NB4 (cell line): ENCODE measurements around the gene USP37.

Experiments
- DNase-seq: peaks from one replicate; pipeline ENCODE4 v3.0.0; 2010; ENCODE audit warnings: low read depth
- H3K4me3 ChIP-seq: one replicate; pipeline ENCODE4 v1.5.1; 2011; ENCODE audit warnings: mild to moderate bottlenecking, low read depth, low read length, moderate library complexity
- MAX ChIP-seq: IDR thresholded peaks from 2 replicates; pipeline ENCODE4 v1.6.1; 2011; ENCODE audit warnings: low read depth, low read length
- MYC ChIP-seq: IDR thresholded peaks from 2 replicates; pipeline ENCODE4 v1.6.1; 2011; ENCODE audit warnings: low read depth, low read length
- POLR2A ChIP-seq: IDR thresholded peaks from 2 replicates; pipeline ENCODE4 v1.6.1; 2011; ENCODE audit warnings: mild to moderate bottlenecking; ENCODE audit not compliant: insufficient read length; ENCODE audit errors: extremely low read depth
- TF ChIP-seq, protein P1 (sequence below): IDR thresholded peaks from one replicate; pipeline ENCODE4 v1.5.1; 2012; ENCODE audit warnings: low read depth, low read length

Gene USP37

GRCh38 chr2:218447072-218447471, 121.1 kb downstream of the USP37 start:
- no peak overlapping the region for H3K4me3 ChIP-seq
- TF ChIP-seq POLR2A (no peak), MAX (no peak), MYC (no peak)
- TF ChIP-seq, protein P1, sequence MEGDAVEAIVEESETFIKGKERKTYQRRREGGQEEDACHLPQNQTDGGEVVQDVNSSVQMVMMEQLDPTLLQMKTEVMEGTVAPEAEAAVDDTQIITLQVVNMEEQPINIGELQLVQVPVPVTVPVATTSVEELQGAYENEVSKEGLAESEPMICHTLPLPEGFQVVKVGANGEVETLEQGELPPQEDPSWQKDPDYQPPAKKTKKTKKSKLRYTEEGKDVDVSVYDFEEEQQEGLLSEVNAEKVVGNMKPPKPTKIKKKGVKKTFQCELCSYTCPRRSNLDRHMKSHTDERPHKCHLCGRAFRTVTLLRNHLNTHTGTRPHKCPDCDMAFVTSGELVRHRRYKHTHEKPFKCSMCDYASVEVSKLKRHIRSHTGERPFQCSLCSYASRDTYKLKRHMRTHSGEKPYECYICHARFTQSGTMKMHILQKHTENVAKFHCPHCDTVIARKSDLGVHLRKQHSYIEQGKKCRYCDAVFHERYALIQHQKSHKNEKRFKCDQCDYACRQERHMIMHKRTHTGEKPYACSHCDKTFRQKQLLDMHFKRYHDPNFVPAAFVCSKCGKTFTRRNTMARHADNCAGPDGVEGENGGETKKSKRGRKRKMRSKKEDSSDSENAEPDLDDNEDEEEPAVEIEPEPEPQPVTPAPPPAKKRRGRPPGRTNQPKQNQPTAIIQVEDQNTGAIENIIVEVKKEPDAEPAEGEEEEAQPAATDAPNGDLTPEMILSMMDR: no peak
- DNase-seq: no peak

DNA sequence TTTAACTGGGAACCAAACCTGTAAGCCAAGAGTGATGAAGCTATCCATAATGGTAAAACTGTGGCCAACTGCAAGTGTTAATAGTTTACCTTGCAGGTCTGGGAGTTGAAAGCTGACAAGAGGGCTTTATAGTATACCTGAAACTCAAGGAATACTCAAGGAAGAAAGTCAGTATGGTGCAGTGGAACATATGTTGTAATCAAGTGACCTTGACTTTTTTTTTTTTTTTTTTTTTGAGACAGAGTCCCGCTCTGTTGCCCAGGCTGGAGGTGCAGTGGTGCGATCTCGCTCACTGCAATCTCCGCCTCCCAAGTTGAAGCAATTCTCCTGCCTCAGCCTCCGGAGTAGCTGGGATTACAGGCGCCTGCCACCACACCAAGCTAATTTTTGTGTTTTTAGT, 121.6 kb downstream of the USP37 start:
- no peak for DNase-seq
- TF ChIP-seq POLR2A (no peak), MAX (no peak), MYC (no peak)
- TF ChIP-seq, protein P1: no peak
- H3K4me3 ChIP-seq: no peak overlapping the region

- DNase-seq: no peak
- no peak overlapping the region for H3K4me3 ChIP-seq
- TF ChIP-seq, protein P1: no peak
- TF ChIP-seq POLR2A (no peak), MAX (no peak), MYC (no peak)
Observed at GRCh38 chr2:218445602-218446001, 122.5 kb downstream of the USP37 start.

GRCh38 chr2:218444692-218445357, 123.3 kb downstream of the USP37 start:
- TF ChIP-seq, protein P1: no peak
- TF ChIP-seq MYC: no peak
- no peak for TF ChIP-seq POLR2A
- no peak for TF ChIP-seq MAX
- no peak for DNase-seq
- no peak overlapping the region for H3K4me3 ChIP-seq

- TF ChIP-seq, protein P1: no peak
- TF ChIP-seq MAX (no peak), MYC (no peak), POLR2A (no peak)
Observed at GRCh38 chr2:218438596-218438995, 129.6 kb downstream of the USP37 start.

More at GRCh38 chr2:218438596-218438995, 129.6 kb downstream of the USP37 start:
- H3K4me3 ChIP-seq: no peak overlapping the region
- no peak for DNase-seq
